Body of pancreas (tissue), 4 donors: ENCODE measurements around the gene DGKG. TPM values are rescaled to one million over a fixed set of nuclear protein-coding genes. Genes with fewer than 3 reads are reported as not detected.

Source experiments
- ATAC-seq: fragments of 150-250 bp; one replicate; pipeline ENCODE4 v1.9.1; 2016
- DNase-seq, 4 donors: peaks; one replicate each; pipeline ENCODE4 v3.0.0-alpha.2; 2019
- H3K27ac ChIP-seq, 4 donors: fragments of 200-600 bp; sonication (generic); 1 replicate in 3 of 4; 2 replicates in 1 of 4; pipeline versions ENCODE4 v1.5.1 to v1.6.1; 2016 to 2019; ENCODE audit warnings: mild to moderate bottlenecking in 1 of 4, mixed read lengths in 1 of 4, moderate library complexity in 1 of 4
- H3K27me3 ChIP-seq, 2 donors: fragments of 200-600 bp; sonication (generic); one replicate each; pipeline ENCODE4 v1.6.0; 2016; ENCODE audit warnings: mild to moderate bottlenecking in 1 of 2
- H3K36me3 ChIP-seq, 2 donors: fragments of 200-600 bp; sonication (generic); replicated peaks in 1 of 2; 2 replicates each; pipeline ENCODE4 v1.5.1; 2016; ENCODE audit warnings: low read depth in 2 of 2; ENCODE audit not compliant: insufficient read depth in 1 of 2
- H3K4me1 ChIP-seq: fragments of 200-600 bp; sonication (generic); one replicate; pipeline ENCODE4 v1.6.0; 2016
- H3K4me3 ChIP-seq, 2 donors: fragments of 200-600 bp; sonication (generic); 1 replicate in 1 of 2; 2 replicates in 1 of 2; pipeline ENCODE4 v1.5.1; 2016 to 2019
- H3K9me3 ChIP-seq, 3 donors: fragments of 200-600 bp; sonication (generic); 1 replicate in 2 of 3; 2 replicates in 1 of 3; pipeline ENCODE4 v1.5.1; 2016
- CTCF ChIP-seq, 7 experiments: fragments of 450-650 bp in 4 of 7; fragments of 200-600 bp in 3 of 7; sonication (generic) in 3 of 7; IDR thresholded peaks; one replicate each; pipeline ENCODE4 v1.5.1; 2016 to 2019; ENCODE audit warnings: antibody characterized with exemption in 7 of 7
- POLR2A ChIP-seq, 3 donors: fragments of 450-650 bp; IDR thresholded peaks; one replicate each; pipeline ENCODE4 v1.6.1; 2016; ENCODE audit warnings: antibody characterized with exemption in 3 of 3, mild to moderate bottlenecking in 2 of 3
- WGBS, 2 donors: methylation state at CpG; one replicate each; pipeline ENCODE4 v1.1.5; 2017; 5-methylcytosine and 5-hydroxymethylcytosine counted together
- intact Hi-C: fragments of 100-400 bp; cut with DNase I; formaldehyde crosslinking; loops from one replicate; pipeline ENCODE4 v1.15.1; 2023
- total RNA-seq, 2 donors: library from RNA; depleted of rRNA; stranded (reverse); fragments of >200 nt; gene quantifications; one replicate each; pipeline ENCODE4 v1.1.0, GENCODE V29; 2016

The DGKG gene
- total RNA-seq, 2 donors from 2014 or later, result 0.78 to 16.2 TPM

DNA sequence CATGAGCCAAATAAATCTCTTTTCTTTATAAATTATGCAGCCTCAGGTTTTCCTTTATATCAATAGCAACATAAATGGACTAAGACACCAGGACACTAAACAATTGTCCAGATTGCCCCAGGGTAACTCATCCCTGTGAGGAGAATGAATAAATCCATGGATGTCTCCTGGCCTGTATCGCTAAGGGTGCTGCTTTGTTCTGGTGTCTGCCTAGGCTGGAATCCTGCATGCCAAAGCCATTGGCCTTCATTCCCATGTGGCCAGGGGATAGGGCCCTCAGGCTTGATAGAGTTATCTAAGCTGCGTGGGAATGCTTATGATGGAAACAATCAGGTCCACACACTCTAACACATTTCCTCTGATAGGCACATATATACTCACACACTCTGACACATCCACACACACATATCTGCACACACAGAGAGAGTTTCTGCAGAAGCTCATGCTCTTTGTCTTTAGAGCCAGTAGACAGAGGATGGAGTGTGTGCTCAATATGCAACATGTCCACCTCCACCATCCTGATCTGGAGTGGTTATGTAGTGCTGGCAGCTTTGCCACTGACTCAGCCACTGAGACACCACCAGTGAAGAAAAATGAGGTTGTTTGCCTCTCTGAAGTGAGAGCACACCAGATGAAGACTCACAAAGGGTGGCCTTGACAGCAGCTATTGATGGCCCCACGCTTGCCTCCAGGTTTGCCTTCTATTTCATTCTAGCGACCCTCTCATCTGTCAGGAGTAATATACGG, 24.0 kb upstream of the DGKG start:
- ATAC-seq (no peak), DNase-seq (no peak)
- H3K9me3 ChIP-seq, result no peaks in the 10 kb centered on the region
- no peaks in the 10 kb centered on the region for H3K36me3 ChIP-seq
- WGBS, 2 donors, result 80 to 90% methylated on average over 5 of the region's 5 CpGs
- no peak overlapping the region for H3K4me3 ChIP-seq
- H3K27ac ChIP-seq, result no peak overlapping the region
- no peaks in the 10 kb centered on the region for H3K27me3 ChIP-seq
- H3K4me1 ChIP-seq, result peaks cover 17% of the 10 kb centered on the region
- intact Hi-C loops, result no loop called here
- TF ChIP-seq POLR2A (IDR thresholded peaks at IDR 0.05) (no peak), CTCF (IDR thresholded peaks at IDR 0.05) (no peak)

- WGBS, 2 donors, result 81 to 90% methylated on average over 11 to 18 of the region's 18 CpGs
- no peak for TF ChIP-seq POLR2A (IDR thresholded peaks at IDR 0.05)
- no peak for TF ChIP-seq CTCF (IDR thresholded peaks at IDR 0.05)
- Histone ChIP-seq H3K36me3 (no peaks in the 10 kb centered on the region), H3K4me1 (peaks cover 17% of the 10 kb centered on the region), H3K4me3 (no peak overlapping the region), H3K27ac (no peak overlapping the region), H3K9me3 (no peaks in the 10 kb centered on the region), H3K27me3 (no peaks in the 10 kb centered on the region)
- DNase-seq (no peak), ATAC-seq (no peak)
- intact Hi-C loops, result no loop called here
These were observed 21.3 kb upstream of the DGKG start for GRCh38 chr3:186383026-186383993.

- H3K4me1 ChIP-seq, result peaks cover 17% of the 10 kb centered on the region
- no peaks in the 10 kb centered on the region for H3K27me3 ChIP-seq
- TF ChIP-seq CTCF (IDR thresholded peaks at IDR 0.05), result no peak
- no peak for TF ChIP-seq POLR2A (IDR thresholded peaks at IDR 0.05)
- no peaks in the 10 kb centered on the region for H3K9me3 ChIP-seq
- H3K36me3 ChIP-seq, result no peaks in the 10 kb centered on the region
- ATAC-seq, result no peak
- no peak overlapping the region for H3K4me3 ChIP-seq
- peak overlapping the region in 1 of 4 donors; percentile 30 for H3K27ac ChIP-seq
- WGBS, 2 donors, result 44 to 53% methylated on average over 6 of the region's 6 CpGs
- peak in 1 of 4 donors; percentile 21 for DNase-seq
- intact Hi-C loops, result no loop called here
These were observed 20.3 kb upstream of the DGKG start for GRCh38 chr3:186382217-186382885.

- DNase-seq (peak in 1 of 4 donors; percentile 21), ATAC-seq (no peak)
- intact Hi-C loops, result no loop called here
- no peak for TF ChIP-seq POLR2A (IDR thresholded peaks at IDR 0.05)
- H3K36me3 ChIP-seq, result no peaks in the 10 kb centered on the region
- WGBS, 2 donors, result 59 to 64% methylated on average over 10 of the region's 10 CpGs
- H3K4me1 ChIP-seq, result peaks cover 17% of the 10 kb centered on the region
- H3K9me3 ChIP-seq, result no peaks in the 10 kb centered on the region
- H3K27me3 ChIP-seq, result no peaks in the 10 kb centered on the region
- H3K4me3 ChIP-seq, result no peak overlapping the region
- H3K27ac ChIP-seq, result peak overlapping the region in 1 of 4 donors; percentile 30
These were observed 19.6 kb upstream of the DGKG start for GRCh38 chr3:186381424-186382216.
